GM23248 (cell line): Measurements from ENCODE around the gene FOXL2.

Experiments used
- EZH2 ChIP-seq: fragments of 200-600 bp; sonication (generic); IDR thresholded peaks from 2 replicates; pipeline ENCODE4 v1.6.1; 2018; ENCODE audit warnings: antibody characterized with exemption, mild to moderate bottlenecking; ENCODE audit not compliant: insufficient read depth, poor library complexity, severe bottlenecking
- EZH2phosphoT487 ChIP-seq: fragments of 200-600 bp; sonication (generic); IDR thresholded peaks from 2 replicates; pipeline ENCODE4 v1.6.1; 2018; ENCODE audit warnings: antibody characterized with exemption, moderate library complexity, mild to moderate bottlenecking, low read depth; ENCODE audit not compliant: insufficient read depth

DNA sequence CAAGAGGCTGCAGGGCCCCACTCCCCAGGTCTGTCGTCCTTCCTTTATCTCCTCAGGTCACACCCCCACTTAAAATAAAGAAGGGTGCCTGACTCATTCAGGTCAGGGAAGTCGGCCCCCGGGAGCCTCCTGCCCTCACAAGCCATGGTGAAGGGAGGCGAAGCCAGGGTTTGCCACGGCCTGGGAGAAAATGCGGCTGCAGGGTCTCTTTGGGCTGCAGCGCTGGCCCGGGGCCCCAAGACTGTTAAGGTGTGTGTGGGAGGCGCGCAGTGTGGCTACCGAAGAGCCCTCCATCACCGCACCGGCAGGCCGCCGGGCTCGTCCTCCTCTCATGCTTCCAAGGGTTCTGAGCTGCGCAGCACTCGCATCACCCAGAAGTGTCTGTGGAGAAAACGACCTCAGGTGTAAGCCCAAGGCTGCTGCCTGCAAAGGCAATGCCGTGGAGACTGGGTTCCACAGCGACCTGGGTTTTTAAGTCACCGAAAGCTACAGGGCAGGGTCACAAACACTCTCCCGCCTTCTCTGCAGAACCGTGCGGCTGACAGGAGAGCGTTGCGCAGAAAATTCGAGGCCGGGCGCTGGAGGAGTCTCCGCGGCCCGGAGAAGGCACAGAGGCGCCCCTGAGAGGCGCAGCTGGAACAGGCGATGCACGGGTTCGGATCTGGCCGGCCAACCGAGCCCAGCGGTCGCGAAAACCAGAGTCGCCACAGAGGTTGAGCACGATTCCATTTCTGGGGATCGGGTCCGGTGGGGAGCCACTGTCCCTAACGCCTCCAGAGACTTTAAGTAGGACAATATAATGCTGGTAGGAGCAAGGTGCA lies 8.7 kb downstream of the FOXL2 start:
- TF ChIP-seq EZH2phosphoT487, result no peak
- peak; percentile 55 for TF ChIP-seq EZH2
